GM21423 (cell line): ENCODE results near the gene ASB1.
"Not testable (repeated sequence)": the region's sequence is repeated elsewhere in the genome, so short reads cannot be mapped to it uniquely, and the experiment has no call there.

Source experiments
- ATAC-seq: cut with Tn5 transposase; IDR thresholded peaks from one replicate; pipeline ENCODE4 v1.9.1; 2021; ENCODE audit warnings: mild to moderate bottlenecking, moderate library complexity; ENCODE audit not compliant: unreplicated experiment

Gene ASB1

DNA sequence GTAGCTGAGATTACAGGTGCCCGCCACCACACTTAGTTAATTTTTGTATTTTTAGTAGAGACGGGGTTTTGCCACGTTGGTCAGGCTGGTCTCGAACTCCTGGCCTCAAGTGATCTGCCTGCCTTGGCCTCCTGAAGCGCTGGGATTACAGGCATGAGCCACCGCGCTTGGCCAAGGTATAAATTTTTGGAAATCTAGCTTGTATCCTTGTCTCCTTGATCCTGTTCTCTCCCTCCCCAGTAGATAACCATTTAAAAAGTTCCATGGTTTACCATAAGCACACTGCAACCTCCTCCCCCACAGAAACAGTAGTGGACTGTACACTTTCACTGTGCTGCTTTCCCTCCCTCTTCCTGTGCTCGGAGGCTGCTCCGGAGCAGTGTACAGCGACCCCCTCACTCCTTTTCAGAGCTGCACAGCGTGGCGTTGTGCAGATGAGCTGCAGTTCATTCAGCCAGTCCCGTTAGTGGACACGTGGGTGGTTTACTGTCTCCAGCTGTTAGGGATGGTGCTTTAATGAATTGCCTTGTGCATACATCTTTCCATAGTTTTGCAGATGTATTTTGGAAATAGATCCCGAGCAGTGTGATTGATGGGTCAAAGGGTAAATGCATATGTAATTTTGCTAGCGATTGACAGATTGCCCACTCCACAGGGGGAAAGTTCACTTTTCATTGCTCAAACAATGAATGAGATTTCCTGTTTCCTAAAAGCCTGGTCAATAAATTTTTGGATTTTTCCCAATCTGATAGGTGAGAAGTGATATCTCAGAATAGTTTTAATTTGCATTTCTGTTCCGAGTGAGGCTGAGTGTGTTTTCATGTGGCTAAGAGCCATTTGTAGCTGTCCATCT lies 14.8 kb downstream of the ASB1 start:
- ATAC-seq = no peak

DNA sequence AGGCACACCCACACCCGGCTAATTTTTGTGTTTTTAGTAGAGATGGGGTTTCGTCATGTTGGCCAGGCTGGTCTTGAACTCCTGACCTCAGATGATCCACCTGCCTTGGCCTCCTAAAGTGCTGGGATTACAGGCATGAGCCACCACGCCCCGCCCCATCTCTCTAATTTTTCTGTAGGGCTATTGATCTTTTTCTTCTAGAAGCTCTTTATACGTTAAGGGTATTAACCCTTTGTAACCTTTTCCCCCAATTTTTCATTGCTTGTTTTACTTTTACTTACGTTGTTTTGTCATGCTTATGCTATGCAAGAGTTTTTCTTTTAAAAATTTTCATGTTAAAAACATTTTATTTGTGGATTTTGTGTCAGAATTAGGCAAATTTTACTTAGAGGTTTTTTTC lies 15.5 kb downstream of the ASB1 start:
- not testable (repeated sequence) for ATAC-seq

DNA sequence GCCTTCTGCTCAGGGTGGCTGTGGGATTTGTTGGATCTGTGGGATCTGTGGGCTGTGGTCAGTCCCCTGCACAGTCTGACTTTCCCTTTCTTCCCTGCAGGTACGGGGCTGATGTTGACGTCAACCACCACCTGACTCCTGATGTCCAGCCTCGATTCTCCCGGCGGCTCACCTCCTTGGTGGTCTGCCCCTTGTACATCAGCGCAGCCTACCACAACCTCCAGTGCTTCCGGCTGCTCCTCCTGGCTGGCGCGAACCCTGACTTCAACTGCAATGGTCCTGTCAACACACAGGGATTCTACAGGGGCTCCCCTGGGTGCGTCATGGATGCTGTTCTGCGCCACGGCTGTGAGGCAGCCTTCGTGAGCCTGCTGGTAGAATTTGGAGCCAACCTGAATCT lies 17.5 kb downstream of the ASB1 start:
- ATAC-seq = no peak

DNA sequence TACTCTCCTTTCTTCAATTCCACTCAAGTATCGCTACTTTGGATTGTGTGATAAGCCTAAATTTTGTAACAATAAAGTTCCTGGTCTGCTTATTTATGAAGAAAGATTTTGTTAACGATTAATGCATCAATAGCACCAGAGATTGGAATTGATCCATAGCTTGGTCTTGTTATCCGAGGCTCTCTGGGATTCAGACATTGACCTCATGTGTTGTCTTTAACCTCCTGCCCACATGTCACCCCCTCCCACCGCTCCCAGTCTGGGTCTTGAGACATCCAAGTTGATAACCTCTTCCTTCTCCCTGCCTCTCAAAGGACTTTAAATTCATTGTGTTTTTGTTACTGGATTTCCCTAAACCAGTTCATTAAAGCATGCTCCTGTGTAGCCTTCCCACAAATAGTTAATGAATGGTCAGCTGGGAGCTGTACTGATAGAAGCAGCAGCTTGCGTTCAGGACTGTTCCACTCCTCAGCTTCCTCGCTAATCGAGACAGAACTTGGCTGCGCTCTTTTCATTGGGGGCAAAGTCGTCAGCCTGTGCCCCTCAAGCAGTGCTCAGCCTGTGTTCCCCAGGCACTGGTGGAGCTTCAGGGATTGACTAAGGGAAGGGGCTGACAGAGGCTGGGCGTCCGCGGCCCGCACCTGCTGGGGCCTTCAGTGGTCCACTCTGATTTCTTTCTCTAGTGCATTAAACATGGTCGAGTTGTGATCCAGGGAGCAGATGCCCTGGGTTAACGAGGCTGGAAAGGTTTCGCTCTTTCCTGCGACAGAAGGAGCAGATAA lies 18.9 kb downstream of the ASB1 start:
- ATAC-seq = no peak

DNA sequence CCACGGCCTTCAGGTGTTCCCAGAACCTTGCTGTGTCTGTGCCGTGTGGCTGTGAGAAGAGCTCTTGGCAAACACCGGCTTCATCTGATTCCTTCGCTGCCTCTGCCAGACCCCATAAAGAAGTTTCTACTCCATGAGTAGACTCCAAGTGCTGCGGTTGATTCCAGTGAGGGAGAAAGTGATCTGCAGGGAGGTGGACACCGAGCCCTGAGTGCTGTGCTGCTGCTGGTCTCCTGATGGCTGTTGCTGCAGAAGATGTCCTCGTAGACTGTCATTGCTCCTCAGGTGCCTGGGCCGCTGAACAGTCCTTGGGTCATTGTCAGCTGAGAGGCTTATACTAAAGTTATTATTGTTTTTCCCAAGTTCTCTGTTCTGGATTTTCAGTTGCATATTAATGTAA lies 19.6 kb downstream of the ASB1 start:
- no peak for ATAC-seq

DNA sequence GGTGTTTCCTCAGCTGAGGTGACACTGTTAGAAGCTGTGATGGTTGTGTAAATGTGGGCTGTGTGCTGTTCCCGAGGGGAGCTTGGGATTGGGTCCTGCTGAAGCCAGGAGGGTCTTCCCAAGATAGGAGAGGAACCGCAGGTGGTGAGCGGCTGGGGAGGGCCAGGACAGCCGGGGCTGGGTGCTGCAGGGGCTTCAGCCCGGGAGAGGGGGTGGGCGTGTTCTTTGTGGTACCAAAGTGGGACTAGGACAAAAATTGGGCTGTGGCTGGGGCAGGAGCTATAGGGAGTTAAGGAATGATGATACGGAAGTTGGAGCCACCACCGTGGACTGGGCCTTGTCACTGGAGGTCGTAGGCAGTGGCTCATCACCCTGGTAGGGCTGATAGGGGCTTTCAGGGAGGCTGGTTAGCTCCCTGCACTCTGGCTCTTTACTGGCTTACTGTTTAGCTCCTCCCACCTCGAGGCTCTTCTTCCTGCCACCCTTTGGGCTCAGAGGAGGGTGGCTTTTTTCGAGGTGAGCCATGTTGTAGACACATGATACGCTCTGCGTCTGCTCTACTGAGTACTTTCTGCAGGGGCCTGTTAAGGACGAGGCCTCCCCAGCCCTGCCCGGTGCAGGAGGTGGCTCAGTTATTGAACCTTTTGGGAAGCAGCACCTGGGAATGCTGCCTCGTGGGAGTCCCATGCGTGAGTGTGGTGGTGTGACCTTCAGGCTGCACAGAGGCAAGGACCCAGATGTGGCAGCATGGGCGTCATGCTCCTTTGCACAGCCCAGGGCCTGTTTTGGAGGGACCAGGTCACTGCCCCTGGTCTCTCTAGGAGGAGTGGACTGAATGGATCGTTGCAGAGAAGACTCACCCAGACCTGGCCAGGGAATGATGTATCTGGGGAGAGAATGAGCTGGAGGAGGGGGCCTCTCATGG lies 21.6 kb downstream of the ASB1 start:
- ATAC-seq = no peak

DNA sequence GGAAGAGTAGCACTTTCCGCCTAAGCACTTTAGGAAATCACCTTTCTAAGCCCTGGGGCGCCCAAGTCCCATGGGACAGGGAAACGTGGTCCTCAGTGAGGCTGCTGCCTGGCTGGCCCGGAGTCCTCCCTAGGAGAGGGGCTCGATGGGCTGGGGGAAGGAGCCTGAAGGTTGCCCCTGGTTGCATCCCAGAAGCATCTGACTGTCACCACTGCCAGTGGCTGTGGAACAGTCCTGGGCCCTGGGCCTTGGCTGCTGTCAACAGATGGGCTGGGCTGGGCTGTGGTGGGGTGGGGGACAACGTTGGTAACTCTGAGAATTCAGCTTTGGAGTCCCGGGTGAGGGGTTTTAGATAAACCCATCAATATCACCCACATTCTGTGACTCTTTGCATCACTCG lies 22.5 kb downstream of the ASB1 start:
- no peak for ATAC-seq

DNA sequence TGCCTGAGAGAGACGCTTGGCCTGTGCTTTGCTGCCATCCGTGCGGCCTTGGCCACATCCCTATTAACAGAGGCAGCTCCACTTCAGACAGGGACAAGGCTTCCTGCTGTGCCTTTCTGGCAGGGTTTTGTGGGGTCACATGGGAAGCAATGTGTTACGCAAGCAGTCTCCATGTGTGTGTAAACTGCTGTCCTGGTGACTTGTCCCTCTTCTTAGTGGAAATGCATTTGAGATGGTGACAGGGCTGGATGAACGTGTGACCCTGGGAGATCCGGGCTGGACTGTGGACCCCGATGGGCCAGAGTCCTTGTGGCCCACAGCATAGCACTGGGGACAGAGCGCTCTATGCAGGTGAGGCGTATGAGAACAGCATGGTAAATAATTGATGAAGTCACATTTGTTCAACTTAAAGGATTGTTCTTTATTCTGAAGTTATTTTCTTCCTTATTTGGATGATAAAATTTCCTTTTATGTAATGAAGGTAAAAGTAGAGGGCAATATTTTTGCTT lies 23.2 kb downstream of the ASB1 start:
- ATAC-seq = no peak

DNA sequence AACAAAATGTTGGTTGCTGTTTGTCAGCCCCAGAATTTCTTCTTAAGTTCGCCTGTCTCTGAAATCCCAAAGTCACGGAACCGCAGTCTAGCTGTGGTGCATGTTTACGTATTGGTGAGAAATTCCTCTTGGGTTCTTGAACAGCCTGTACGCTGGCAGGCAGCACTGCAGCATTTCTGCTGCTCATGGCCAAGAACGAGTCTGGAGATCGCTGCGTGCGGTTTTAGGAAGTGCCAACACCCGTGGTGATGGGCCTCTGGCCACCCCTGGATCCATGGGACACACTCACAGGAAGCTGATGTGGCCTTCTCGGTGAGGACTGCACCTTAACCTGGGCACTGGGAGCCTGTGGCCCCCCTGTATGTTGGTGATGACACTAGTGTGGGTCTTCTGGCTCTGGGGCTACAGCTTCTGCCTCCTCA lies 23.7 kb downstream of the ASB1 start:
- ATAC-seq = no peak

DNA sequence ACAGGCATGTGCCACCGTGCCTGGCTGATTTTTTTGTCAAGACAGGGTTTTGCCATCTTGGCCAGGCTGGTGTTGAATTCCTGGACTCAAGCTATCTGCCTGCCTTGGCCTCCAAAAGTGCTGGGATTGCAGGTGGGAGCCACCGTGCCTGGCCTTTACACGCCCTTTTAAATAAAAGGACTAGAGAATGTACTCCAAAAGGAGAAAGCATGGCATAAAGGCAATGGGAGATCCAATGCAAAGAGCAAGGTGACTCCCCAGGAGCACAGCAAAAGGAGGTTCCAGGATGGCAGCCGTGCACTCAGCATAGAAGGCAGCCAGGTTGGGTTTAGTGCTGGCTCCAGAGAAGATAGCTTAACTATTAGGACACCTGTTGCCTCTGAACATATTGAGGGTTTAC lies 27.1 kb downstream of the ASB1 start:
- no peak for ATAC-seq

DNA sequence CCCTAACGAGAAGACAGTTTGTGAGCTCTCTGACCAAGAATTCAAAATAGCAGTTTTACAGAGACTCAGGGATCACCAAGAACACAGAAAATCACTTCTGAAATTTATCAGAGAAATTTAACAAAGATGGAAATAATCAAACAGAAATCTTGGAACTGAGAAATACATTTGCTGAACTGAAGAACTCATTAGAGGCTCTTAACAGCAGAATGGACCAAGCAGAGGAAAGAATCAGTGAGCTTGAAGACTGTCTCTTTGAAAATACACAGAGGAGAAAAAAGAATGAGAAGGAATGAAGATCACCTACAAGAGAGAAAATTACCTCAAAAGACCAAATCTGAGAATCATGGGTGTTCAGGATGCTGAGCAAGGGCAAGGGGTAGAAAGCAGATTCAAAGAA lies 29.7 kb downstream of the ASB1 start:
- ATAC-seq = no peak

DNA sequence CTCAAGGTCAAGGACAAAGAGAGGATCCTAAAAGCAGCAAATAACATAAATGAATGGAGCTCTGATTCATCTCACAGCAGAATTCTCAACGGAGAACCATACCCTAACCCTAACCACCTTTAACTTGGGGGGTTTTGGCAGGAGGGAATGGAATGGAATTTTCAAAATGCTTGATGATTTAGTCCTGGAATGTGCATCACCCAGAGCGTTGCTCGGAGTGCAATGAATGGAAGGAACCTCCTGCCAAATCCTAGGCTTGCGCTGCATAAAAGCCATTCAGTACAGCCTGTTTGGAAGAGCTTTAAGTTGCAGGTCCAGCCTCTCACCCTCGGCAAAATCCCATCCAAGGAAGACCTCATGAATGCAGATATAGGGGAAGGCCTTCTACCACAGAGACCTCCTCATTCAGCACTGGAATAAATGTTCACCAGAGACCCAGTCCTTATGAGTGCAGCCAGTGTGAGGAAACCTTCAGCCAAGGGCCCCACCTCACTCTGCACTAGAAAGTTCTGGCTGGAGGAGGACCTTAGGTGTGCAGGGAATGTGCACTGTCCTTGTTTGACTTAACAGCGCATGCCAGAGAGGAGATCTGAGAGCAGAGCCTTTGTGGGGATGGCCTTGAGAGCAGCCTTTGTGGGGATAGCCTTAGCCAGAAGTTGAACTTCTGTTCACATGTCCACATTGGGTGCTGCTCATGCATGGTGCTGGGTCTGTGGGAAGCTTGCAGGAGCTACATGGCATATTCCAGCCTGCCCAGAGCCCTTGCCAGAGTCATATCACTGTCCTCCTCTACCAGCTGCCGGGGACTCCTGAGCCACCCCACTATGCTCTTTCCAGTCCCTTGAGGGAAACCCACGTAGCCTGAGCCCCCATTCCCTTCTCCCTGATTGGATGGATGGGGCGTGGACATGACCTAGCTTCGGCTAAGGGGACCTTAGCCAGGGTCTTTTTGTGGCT lies 30.5 kb downstream of the ASB1 start:
- ATAC-seq = no peak

DNA sequence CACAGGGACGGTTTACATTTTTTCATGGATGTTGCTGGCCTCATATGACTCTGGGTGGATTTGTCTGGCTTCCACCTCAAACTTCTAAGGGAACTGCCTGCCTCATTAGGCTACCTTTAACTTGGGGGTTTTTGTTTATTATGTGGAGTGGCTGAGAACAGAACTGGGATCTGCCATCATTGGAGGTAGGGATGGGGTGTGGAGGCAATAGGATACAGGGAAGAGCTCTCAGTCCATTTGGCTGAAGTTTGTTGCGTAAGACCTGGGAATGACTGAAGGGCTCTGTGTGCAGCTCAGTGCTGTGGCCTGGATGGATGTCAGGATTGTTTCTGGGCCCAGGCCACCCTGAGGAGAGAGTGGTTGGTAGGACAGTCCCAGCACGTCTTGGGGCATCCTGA lies 31.2 kb downstream of the ASB1 start:
- no peak for ATAC-seq

DNA sequence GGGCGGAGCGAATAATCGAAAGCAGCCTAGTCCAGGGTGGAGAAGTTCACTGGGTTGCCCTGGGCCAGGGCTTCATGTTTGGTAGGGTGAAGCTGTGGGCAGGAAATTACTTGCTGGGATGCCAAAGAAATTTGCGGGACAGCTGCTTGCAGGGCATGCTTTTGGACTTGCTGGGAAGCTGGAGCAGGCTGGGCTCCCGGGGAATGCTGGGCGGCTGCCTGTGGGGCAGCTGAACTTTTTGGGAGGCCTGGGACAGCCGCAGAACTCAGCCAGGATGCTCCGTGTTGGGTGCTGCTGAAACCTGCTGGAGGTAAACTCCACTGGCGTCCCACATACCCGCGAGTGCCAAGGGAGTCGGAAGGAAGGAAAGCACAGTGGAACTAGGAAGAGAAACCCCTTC lies 31.9 kb downstream of the ASB1 start:
- no peak for ATAC-seq

DNA sequence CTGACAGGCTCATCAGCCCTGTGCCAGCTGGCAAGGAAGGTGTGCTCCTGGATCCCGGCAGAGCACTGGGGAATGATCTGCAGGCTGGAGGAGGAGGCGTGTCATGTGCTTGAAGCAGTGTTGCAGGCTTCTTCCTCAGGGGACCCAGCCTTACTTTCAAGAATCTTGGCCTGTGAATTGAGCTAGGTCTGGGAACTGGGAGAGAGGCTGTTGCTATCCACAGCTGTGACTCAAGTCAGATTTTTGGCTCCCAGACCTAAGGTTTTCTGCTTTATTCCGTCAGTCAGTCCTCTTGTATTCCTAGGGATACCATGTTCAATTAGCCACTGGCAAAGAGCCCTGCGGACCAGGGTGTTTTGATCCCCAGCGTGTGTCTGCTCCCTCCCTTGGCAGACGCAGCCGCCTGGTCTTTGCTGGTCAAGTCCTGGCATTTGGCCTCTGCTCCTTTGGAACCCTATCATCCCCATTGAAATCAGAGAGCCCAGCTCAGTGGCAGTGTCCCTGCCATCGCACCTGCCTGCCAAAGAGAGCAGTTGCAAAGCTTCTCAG lies 32.4 kb downstream of the ASB1 start:
- no peak for ATAC-seq

DNA sequence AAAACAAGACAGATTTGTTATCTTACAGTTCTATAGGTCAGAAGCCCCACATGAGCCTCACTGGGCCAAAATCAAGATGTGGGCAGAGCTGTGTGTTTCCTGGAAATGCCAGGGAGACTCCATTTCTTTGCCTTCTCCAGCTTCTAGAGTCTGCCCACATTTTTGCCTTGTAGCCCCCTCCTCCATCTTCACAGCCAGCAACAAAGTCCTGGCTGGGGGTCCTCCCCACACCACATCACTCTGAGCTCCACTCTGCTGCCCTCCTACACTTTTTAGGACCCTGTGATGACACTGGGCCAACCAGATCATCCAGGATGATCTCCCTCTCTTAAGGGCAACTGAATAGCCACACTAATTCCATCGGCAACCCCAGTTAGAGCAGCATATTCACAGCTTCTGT lies 34.3 kb downstream of the ASB1 start:
- no peak for ATAC-seq

DNA sequence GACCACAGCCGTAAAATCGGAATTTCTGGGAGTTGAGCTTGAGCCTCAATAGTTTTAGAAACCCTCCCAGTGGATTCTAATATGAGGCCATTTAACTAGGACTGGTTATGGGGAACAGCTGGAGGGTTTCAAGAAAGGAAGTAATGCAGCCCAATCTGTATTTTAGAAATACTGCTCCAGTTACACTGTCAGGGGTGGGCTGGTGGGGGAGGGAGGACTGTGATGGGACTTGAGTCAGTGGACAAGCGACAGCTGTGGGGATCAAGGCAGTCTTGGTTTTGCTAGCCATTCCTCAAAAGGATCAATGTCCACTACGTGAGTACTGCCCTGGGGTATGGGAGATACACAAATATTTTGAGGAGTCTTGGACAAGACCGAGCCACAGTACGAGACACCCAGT lies 34.8 kb downstream of the ASB1 start:
- ATAC-seq = no peak

DNA sequence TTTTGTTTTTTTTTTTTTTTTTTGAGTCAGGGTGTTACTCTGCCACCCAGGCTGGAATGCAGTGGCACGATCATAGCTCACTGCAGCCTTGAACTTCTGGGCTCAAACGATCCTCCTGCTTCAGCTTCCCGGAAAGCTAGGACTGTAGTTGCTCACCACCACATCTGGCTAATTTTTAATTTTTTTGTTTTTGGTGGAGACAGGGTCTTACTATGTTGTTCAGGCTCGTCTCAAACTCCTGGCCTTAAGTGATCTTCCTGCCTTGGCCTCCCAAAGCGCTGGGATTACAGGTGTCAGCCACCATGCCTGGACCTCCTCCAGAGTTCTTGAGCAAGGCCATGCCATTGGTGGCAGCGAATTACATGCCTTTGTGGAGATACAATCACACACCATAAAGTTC lies 35.2 kb downstream of the ASB1 start:
- ATAC-seq = no peak

DNA sequence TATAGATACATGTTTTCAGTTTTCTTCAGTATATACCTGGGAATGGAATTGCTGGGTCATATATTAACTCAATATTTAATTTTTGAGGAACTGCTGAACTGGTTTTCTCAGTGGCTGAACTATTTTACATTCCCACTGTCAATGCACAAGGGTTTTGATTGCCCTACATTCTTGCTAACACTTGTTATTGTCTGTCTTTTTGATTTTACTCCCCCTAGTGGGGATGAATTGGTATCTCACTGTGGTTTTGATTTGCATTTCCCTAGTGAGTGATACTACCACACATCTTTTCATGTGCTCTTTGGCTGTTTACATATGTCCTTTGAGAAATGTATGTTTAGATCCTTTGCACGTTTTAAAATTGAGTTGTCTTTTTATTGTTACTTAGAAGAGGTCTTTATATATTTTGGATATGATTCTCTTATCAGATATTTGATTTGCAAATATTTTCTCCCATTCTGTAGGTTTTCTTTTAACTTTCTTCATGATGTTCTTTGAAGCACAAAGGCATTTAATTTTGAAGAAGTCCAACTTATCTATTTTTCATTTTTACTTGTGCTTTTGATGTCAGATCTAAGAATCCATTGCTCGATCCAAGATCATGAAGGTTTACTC lies 36.2 kb downstream of the ASB1 start:
- peak; percentile 53 for ATAC-seq
